SH-SY5Y (cell line): ENCODE measurements around the gene C13orf42.

ENCODE experiments used
- GATA2 ChIP-seq: IDR thresholded peaks from 2 replicates; pipeline ENCODE4 v1.6.1; 2011; ENCODE audit warnings: mild to moderate bottlenecking, low read depth, low read length
- GATA3 ChIP-seq: IDR thresholded peaks from 2 replicates; pipeline ENCODE4 v1.6.1; 2011; ENCODE audit warnings: low read depth, mild to moderate bottlenecking, low read length, moderate library complexity

GRCh38 chr13:51083706-51084105, 27.4 kb downstream of the C13orf42 start:
- TF ChIP-seq GATA3 (no peak), GATA2 (no peak)
